Measurements from ENCODE around the gene JAKMIP3.
"Not testable (repeated sequence)": the region's sequence is repeated elsewhere in the genome, so short reads cannot be mapped to it uniquely, and the experiment has no call there.

JAKMIP3 gene

GRCh38 chr10:132068431-132069121, 2.8 kb downstream of the JAKMIP3 start:
- DNase-seq: no peak

GRCh38 chr10:132069122-132069848, 3.5 kb downstream of the JAKMIP3 start:
- DNase-seq: no peak

- DNase-seq: no peak
Observed at GRCh38 chr10:132069849-132070182, 4.1 kb downstream of the JAKMIP3 start.

GRCh38 chr10:132070724-132071123, 5.0 kb downstream of the JAKMIP3 start:
- no peak for DNase-seq

GRCh38 chr10:132071667-132072066, 5.9 kb downstream of the JAKMIP3 start:
- no peak for DNase-seq

- DNase-seq: no peak
Observed at GRCh38 chr10:132075909-132076577, 10.3 kb downstream of the JAKMIP3 start.

GRCh38 chr10:132076578-132077081, 10.9 kb downstream of the JAKMIP3 start:
- no peak for DNase-seq

- no peak for DNase-seq
Observed at GRCh38 chr10:132077091-132077490, 11.3 kb downstream of the JAKMIP3 start.

GRCh38 chr10:132078746-132079345, 13.1 kb downstream of the JAKMIP3 start:
- DNase-seq: no peak

GRCh38 chr10:132084384-132084783, 18.6 kb downstream of the JAKMIP3 start:
- not testable (repeated sequence) for DNase-seq

- DNase-seq: not testable (repeated sequence)
Observed at GRCh38 chr10:132093236-132093635, 27.5 kb downstream of the JAKMIP3 start.

GRCh38 chr10:132094581-132095234, 29.0 kb downstream of the JAKMIP3 start:
- no peak for DNase-seq

- DNase-seq: no peak
Observed at GRCh38 chr10:132095403-132096113, 29.8 kb downstream of the JAKMIP3 start.

- no peak for DNase-seq
Observed at GRCh38 chr10:132096223-132096622, 30.5 kb downstream of the JAKMIP3 start.

GRCh38 chr10:132096863-132097478, 31.2 kb downstream of the JAKMIP3 start:
- no peak for DNase-seq

- DNase-seq: no peak
Observed at GRCh38 chr10:132097609-132098377, 32.0 kb downstream of the JAKMIP3 start.

GRCh38 chr10:132098539-132099388, 33.0 kb downstream of the JAKMIP3 start:
- no peak for DNase-seq

- no peak for DNase-seq
Observed at GRCh38 chr10:132099389-132100090, 33.8 kb downstream of the JAKMIP3 start.

GRCh38 chr10:132100091-132100481, 34.3 kb downstream of the JAKMIP3 start:
- DNase-seq: no peak
